B cell (primary cell): ENCODE measurements around the gene LAPTM4A. TPM values are rescaled to one million over a fixed set of nuclear protein-coding genes. Genes with fewer than 3 reads are reported as not detected.

ENCODE experiments used
- ATAC-seq: fragments of 200-7000 bp; cut with Tn5 transposase; one replicate; pipeline ENCODE4 v1.10.0; 2021; ENCODE audit warnings: low read depth, mild to moderate bottlenecking, moderate number of reproducible peaks, moderate library complexity
- CTCF ChIA-PET: fragments of 350-600 bp; sonication (Branson Sonifier 250); formaldehyde crosslinking; loops from one replicate; lab custom pipeline; 2021; ENCODE audit warnings: antibody characterized with exemption, inconsistent platforms; lab: Charles Lee
- POLR2A ChIA-PET: fragments of 350-600 bp; sonication (Branson Sonifier 250); formaldehyde crosslinking; loops from one replicate; lab custom pipeline; 2021; ENCODE audit warnings: antibody characterized with exemption; lab: Charles Lee
- DNase-seq: peaks from one replicate; pipeline ENCODE4 v3.0.0; 2013
- H2AFZ ChIP-seq: 2 replicates; pipeline ENCODE4 v1.6.1; 2012; ENCODE audit warnings: mild to moderate bottlenecking, low read depth, low read length; ENCODE audit not compliant: insufficient read depth, poor library complexity, severe bottlenecking
- H3K27ac ChIP-seq, 2 donors: 1 replicate in 1 of 2; 2 replicates in 1 of 2; pipeline ENCODE4 v1.5.1; 2012 to 2013; ENCODE audit warnings: low read length in 2 of 2, mild to moderate bottlenecking in 2 of 2, moderate library complexity in 1 of 2
- H3K27me3 ChIP-seq, 4 experiments: fragments of 200-600 bp in 1 of 4; sonication (generic) in 1 of 4; replicated peaks in 1 of 4; 1 replicate in 2 of 4; 2 replicates in 2 of 4; pipeline versions ENCODE4 v1.6.1 to v1.7.0; 2013 to 2016; ENCODE audit warnings: low read length in 3 of 4, mild to moderate bottlenecking in 2 of 4, mixed read lengths in 1 of 4, moderate library complexity in 1 of 4; ENCODE audit not compliant: insufficient read depth in 4 of 4, control insufficient read depth in 3 of 4; ENCODE audit errors: control extremely low read depth in 1 of 4
- H3K36me3 ChIP-seq, 2 experiments: replicated peaks in 1 of 2; 1 replicate in 1 of 2; 2 replicates in 1 of 2; pipeline versions ENCODE4 v1.6.1 to v1.7.1; 2013; ENCODE audit warnings: low read length in 1 of 2; ENCODE audit not compliant: insufficient read depth in 2 of 2, control insufficient read depth in 1 of 2; ENCODE audit errors: control extremely low read depth in 1 of 2, extremely low read depth in 1 of 2
- H3K4me1 ChIP-seq, 2 donors: fragments of 200-600 bp in 1 of 2; sonication (generic) in 1 of 2; 1 replicate in 1 of 2; 2 replicates in 1 of 2; pipeline versions ENCODE4 v1.5.1 to v1.6.1; 2013 to 2017; ENCODE audit warnings: low read length in 2 of 2; ENCODE audit not compliant: control insufficient read depth in 2 of 2, insufficient read depth in 2 of 2
- H3K4me2 ChIP-seq: replicated peaks from 2 replicates; pipeline ENCODE3; 2012; ENCODE audit warnings: mild to moderate bottlenecking, low read depth, low read length; ENCODE audit not compliant: poor library complexity, severe bottlenecking
- H3K4me3 ChIP-seq, 5 experiments: fragments of 200-600 bp in 1 of 5; sonication (generic) in 1 of 5; 1 replicate in 3 of 5; 2 replicates in 2 of 5; pipeline versions ENCODE4 v1.5.1 to v1.7.0; 2011 to 2016; ENCODE audit warnings: low read length in 4 of 5, mild to moderate bottlenecking in 4 of 5, low read depth in 2 of 5, control low read depth in 1 of 5, moderate library complexity in 1 of 5; ENCODE audit not compliant: insufficient read depth in 1 of 5; ENCODE audit errors: control extremely low read depth in 1 of 5, extremely low read depth in 1 of 5
- H3K79me2 ChIP-seq: fragments of 200-600 bp; sonication (generic); one replicate; pipeline ENCODE4 v1.6.0; 2016; ENCODE audit warnings: low read length; ENCODE audit not compliant: control insufficient read depth, insufficient read depth
- H3K9ac ChIP-seq: fragments of 200-600 bp; sonication (generic); 2 replicates; pipeline ENCODE4 v1.6.1; 2017; ENCODE audit warnings: mild to moderate bottlenecking, low read length, moderate library complexity
- H3K9me3 ChIP-seq, 3 donors: one replicate each; pipeline versions ENCODE4 v1.6.1 to v1.7.1; 2013; ENCODE audit warnings: low read length in 2 of 3; ENCODE audit not compliant: control insufficient read depth in 2 of 3, insufficient read depth in 1 of 3; ENCODE audit errors: control extremely low read depth in 1 of 3
- H4K20me1 ChIP-seq: 2 replicates; pipeline ENCODE4 v1.6.0; 2012; ENCODE audit warnings: mild to moderate bottlenecking, low read length; ENCODE audit not compliant: insufficient read depth, control insufficient read depth, poor library complexity, severe bottlenecking
- H3K27ac Mint-ChIP-seq: one replicate; pipeline ENCODE4 v1.8.0; 2021; ENCODE audit warnings: mixed read lengths
- H3K27me3 Mint-ChIP-seq: one replicate; pipeline ENCODE4 v1.8.0; 2021; ENCODE audit warnings: mixed read lengths
- H3K4me1 Mint-ChIP-seq: one replicate; pipeline ENCODE4 v1.8.0; 2021; ENCODE audit warnings: mixed read lengths
- H3K4me3 Mint-ChIP-seq: one replicate; pipeline ENCODE4 v1.8.0; 2021; ENCODE audit warnings: mixed read lengths
- H3K9me3 Mint-ChIP-seq: one replicate; pipeline ENCODE4 v1.8.0; 2022; ENCODE audit warnings: mixed read lengths; ENCODE audit not compliant: insufficient read depth
- CTCF ChIP-seq: fragments of 200-600 bp; IDR thresholded peaks from one replicate; pipeline ENCODE4 v1.8.0; 2022; ENCODE audit warnings: antibody characterized with exemption, mild to moderate bottlenecking
- EZH2 ChIP-seq: IDR thresholded peaks from 2 replicates; pipeline ENCODE4 v1.6.1; 2012; ENCODE audit warnings: borderline replicate concordance, low read depth, mild to moderate bottlenecking, moderate library complexity, low read length; ENCODE audit not compliant: insufficient read depth, poor library complexity, severe bottlenecking
- WGBS: methylation state at CpG from one replicate; pipeline ENCODE4 v1.1.5; 2013; ENCODE audit warnings: missing lambda C conversion rate; ENCODE audit not compliant: insufficient coverage; 5-methylcytosine and 5-hydroxymethylcytosine counted together
- intact Hi-C: fragments of 100-400 bp; cut with micrococcal nuclease; formaldehyde crosslinking; loops from one replicate; pipeline ENCODE4 v1.10.0; 2022
- polyA plus RNA-seq: library from polyadenylated mRNA; depleted of rRNA; stranded (reverse); fragments of >200 nt; gene quantifications from 2 replicates; pipeline ENCODE4 v1.2.3, GENCODE V29; 2012
- total RNA-seq, 2 donors: library from RNA; stranded (reverse); fragments of 120-200 nt in 1 of 2; gene quantifications; 1 replicate in 1 of 2; 2 replicates in 1 of 2; pipeline versions ENCODE4 v1.2.3 to v1.2.4, GENCODE V29; 2013 to 2022

LAPTM4A gene
- total and polyA plus RNA-seq, 2 donors (not counting 1 experiment from before 2014, with no cell fraction given), result 45.9 to 74.4 TPM

GRCh38 chr2:20018601-20019152, 32.8 kb downstream of the LAPTM4A start:
- H3K4me2 ChIP-seq, result no peak overlapping the region
- H3K79me2 ChIP-seq, result no peaks in the 10 kb centered on the region
- intact Hi-C loops, result no loop called here
- H3K9me3 Mint-ChIP-seq, result peaks cover 8% of the 10 kb centered on the region
- POLR2A ChIA-PET, result no interaction called here
- H3K4me1 Mint-ChIP-seq, result no peaks in the 10 kb centered on the region
- H3K27me3 Mint-ChIP-seq, result peaks cover 19% of the 10 kb centered on the region
- WGBS, result 100% methylated on average over 1 of the region's 2 CpGs
- no peak overlapping the region for H3K4me3 ChIP-seq
- H2AFZ ChIP-seq, result no peak overlapping the region
- no peak for ATAC-seq
- H3K9ac ChIP-seq, result no peak overlapping the region
- CTCF ChIA-PET, result no interaction called here
- no peak overlapping the region for H3K27ac ChIP-seq
- peaks cover 0 to 17% (median 11%) of the 10 kb centered on the region in 3 donors for H3K9me3 ChIP-seq
- H3K27ac Mint-ChIP-seq, result no peak overlapping the region
- H4K20me1 ChIP-seq, result no peaks in the 10 kb centered on the region
- H3K4me3 Mint-ChIP-seq, result no peak overlapping the region
- peaks cover 0 to 10% (median 4%) of the 10 kb centered on the region in 4 experiments for H3K27me3 ChIP-seq
- no peaks in the 10 kb centered on the region for H3K4me1 ChIP-seq
- no peak for DNase-seq
- H3K36me3 ChIP-seq, result no peaks in the 10 kb centered on the region
- TF ChIP-seq EZH2 (no peak), CTCF (no peak)

GRCh38 chr2:20016346-20016745, 35.1 kb downstream of the LAPTM4A start:
- Histone ChIP-seq H3K36me3 (no peaks in the 10 kb centered on the region), H3K9me3 (peaks cover 0 to 15% (median 9%) of the 10 kb centered on the region in 3 donors), H3K4me3 (no peak overlapping the region), H2AFZ (no peak overlapping the region), H3K27me3 (peaks cover 0 to 29% (median 17%) of the 10 kb centered on the region in 4 experiments), H3K9ac (no peak overlapping the region), H3K4me2 (no peak overlapping the region), H3K27ac (no peak overlapping the region), H4K20me1 (no peaks in the 10 kb centered on the region), H3K4me1 (peaks cover 11 to 17% of the 10 kb centered on the region in 2 donors), H3K79me2 (no peaks in the 10 kb centered on the region)
- Mint-ChIP-seq H3K27me3 (peaks cover 34% of the 10 kb centered on the region), H3K4me1 (peaks cover 11% of the 10 kb centered on the region), H3K27ac (no peak overlapping the region), H3K9me3 (peaks cover 4% of the 10 kb centered on the region), H3K4me3 (no peak overlapping the region)
- intact Hi-C loops, result no loop called here
- DNase-seq, result no peak
- ChIA-PET POLR2A (no interaction called here), CTCF (interaction anchor here (0.9 to 4.4 kb wide), 26 partner anchors 7 to 635 kb away, joined by 3 to 73 read pairs (median 8); partner anchors contain the start of genes HS1BP3 and LAPTM4A)
- no peak for TF ChIP-seq EZH2
- no peak for TF ChIP-seq CTCF
- ATAC-seq, result no peak
